HG02981 (cell line): ENCODE results near the gene ZDHHC18.

Experiments used
- ATAC-seq: cut with Tn5 transposase; IDR thresholded peaks from one replicate; pipeline ENCODE4 v1.9.1; 2021; ENCODE audit warnings: mild to moderate bottlenecking, moderate library complexity; ENCODE audit not compliant: unreplicated experiment

Gene ZDHHC18, protein sequence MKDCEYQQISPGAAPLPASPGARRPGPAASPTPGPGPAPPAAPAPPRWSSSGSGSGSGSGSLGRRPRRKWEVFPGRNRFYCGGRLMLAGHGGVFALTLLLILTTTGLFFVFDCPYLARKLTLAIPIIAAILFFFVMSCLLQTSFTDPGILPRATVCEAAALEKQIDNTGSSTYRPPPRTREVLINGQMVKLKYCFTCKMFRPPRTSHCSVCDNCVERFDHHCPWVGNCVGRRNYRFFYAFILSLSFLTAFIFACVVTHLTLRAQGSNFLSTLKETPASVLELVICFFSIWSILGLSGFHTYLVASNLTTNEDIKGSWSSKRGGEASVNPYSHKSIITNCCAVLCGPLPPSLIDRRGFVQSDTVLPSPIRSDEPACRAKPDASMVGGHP

DNA sequence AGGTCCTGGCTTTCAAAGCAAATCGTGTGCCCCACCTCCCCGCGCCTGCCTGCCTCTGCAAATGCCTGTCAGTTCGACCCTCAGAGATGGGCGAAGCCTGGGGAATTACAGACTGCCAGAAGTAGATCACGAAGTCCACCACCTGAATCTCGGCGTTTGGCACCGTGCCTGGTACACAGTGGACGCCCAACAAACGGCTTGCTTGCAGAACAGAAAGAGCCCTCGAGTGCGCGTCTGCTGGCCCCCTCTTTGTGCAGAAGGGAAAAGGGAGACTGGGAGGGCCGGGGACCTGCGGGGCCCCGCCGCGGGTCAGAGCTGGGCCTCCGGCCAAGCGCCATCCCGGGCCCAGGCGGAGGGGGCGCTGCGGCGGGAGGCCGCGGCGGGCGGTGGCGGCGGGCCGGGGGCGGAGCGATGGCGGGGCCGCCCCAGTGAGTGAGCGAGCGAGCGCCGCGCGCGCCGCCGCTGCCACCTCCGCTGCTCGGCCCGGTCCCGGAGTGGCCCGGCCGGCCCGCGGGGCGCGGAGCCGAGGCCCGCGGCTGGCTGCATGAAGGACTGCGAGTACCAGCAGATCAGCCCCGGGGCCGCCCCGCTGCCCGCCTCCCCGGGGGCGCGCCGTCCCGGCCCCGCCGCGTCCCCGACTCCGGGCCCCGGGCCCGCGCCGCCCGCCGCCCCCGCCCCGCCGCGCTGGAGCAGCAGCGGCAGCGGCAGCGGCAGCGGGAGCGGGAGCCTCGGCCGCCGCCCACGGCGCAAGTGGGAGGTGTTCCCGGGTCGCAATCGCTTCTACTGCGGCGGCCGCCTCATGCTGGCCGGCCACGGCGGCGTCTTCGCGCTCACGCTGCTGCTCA lies at the start of gene ZDHHC18:
Gene ZDHHC18, plus strand, starts transcription at position 428 of the 845 bp plus-strand sequence. Its CDS starts 117 bp downstream, at position 545.
- ATAC-seq = peak; percentile 76

DNA sequence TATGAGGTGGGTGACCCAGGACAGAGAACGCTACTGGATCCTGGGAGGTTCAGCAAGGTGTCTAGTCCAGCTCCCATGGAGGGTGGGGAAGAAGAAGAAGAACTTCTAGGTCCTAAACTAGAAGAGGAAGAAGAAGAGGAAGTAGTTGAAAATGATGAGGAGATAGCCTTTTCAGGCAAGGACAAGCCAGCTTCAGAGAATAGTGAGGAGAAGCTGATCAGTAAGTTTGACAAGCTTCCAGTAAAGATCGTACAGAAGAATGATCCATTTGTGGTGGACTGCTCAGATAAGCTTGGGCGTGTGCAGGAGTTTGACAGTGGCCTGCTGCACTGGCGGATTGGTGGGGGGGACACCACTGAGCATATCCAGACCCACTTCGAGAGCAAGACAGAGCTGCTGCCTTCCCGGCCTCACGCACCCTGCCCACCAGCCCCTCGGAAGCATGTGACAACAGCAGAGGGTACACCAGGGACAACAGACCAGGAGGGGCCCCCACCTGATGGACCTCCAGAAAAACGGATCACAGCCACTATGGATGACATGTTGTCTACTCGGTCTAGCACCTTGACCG lies 47.3 kb upstream of the ZDHHC18 start:
- ATAC-seq = no peak

DNA sequence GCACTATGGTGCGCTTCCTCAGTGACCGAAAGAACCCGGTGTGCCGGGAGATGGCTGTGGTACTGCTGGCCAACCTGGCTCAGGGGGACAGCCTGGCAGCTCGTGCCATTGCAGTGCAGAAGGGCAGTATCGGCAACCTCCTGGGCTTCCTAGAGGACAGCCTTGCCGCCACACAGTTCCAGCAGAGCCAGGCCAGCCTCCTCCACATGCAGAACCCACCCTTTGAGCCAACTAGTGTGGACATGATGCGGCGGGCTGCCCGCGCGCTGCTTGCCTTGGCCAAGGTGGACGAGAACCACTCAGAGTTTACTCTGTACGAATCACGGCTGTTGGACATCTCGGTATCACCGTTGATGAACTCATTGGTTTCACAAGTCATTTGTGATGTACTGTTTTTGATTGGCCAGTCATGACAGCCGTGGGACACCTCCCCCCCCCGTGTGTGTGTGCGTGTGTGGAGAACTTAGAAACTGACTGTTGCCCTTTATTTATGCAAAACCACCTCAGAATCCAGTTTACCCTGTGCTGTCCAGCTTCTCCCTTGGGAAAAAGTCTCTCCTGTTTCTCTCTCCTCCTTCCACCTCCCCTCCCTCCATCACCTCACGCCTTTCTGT lies 46.0 kb upstream of the ZDHHC18 start:
- no peak for ATAC-seq

DNA sequence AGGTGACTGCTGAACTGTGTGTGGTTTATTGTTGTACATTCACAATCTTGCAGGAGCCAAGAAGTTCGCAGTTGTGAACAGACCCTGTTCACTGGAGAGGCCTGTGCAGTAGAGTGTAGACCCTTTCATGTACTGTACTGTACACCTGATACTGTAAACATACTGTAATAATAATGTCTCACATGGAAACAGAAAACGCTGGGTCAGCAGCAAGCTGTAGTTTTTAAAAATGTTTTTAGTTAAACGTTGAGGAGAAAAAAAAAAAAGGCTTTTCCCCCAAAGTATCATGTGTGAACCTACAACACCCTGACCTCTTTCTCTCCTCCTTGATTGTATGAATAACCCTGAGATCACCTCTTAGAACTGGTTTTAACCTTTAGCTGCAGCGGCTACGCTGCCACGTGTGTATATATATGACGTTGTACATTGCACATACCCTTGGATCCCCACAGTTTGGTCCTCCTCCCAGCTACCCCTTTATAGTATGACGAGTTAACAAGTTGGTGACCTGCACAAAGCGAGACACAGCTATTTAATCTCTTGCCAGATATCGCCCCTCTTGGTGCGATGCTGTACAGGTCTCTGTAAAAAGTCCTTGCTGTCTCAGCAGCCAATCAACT lies 45.2 kb upstream of the ZDHHC18 start:
- ATAC-seq = no peak

DNA sequence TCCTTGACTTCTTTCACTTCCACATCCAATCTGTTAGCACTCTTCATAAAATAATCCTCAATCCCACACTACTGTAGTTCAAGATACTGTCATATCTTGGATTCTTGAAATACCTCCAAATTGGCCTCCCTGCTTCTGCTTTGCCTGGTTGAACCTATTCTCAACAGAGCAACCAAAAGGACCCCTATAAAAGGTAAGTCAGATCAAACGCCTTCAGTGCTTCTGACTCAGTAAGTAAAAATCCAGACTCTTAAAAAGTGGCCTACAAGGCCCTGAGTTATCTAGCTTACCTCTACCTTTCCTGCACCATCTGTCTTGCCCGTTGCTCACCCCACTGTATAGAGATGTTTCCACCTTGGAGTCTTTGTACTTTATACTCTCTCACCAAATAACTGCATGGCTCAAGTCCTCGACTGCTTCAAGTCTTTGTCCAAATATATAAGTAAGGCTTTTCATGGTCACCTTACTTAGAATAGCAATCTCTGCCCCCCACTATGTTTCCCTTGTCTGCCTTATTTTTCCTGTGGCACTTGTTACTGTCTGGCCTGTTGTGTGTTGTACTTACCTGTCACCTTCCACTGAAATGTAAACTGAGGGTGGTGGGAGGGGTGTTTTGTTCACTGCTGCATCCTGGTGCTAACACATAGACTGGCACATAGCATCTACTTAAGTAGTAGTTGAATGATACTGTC lies 43.8 kb upstream of the ZDHHC18 start:
- no peak for ATAC-seq

DNA sequence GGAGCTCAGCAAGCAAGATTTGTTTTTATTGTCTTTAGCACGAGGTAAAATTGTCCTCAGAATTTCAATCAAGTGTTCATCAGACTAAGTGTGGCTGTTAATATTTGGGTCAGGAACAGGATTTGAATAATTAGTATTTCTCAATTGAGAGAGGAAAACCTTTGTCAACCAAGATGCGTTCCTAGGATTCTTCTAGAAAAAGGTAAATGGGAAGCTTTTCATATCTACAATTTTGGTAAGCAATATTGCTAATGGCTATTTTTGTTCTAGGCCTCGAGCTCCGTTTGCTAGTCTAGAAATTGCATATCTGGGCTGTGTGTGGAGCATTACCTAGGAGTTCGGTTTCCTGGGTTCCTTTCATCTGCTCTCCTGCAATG lies 42.9 kb upstream of the ZDHHC18 start:
- no peak for ATAC-seq

DNA sequence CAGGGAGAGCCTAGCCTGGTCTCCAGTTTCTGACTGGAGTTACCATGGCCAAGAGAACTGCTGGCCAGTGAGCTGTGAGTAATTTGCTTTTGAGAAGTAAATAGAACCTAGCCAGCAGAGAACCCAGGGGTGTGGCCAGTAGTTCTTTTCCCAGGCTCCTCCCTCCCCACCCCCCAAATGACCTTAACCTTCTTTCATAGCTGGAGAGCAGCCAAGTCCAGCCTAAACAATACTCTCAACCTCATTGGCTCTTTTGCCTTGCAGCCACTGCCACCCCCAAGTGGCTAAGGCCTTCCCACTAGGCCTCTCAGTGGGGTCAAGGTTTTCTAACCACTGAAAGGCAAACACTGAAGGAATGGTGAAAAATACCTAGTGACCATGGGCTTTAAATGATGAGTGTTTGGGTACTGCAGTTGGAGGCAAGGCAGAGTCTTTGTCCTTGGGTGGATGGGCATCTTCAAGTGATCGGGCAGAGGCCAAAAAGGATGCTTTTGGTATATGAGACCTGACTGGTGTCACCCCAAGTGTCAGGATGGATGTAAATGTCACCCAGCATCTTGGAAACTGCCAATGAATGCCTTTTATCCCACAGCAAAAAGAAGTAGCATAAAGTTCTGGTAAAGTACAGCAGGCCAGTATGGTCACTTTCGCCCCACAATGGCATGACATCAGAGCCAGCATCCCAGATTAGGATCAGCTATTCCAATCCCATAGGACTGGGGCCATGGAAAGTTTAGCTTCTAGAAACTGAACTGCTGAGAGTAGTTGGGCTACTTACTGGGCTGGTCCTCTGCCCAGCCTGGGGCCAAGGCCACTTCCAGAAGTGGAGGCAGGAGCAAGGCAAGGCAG lies 42.2 kb upstream of the ZDHHC18 start:
- no peak for ATAC-seq

DNA sequence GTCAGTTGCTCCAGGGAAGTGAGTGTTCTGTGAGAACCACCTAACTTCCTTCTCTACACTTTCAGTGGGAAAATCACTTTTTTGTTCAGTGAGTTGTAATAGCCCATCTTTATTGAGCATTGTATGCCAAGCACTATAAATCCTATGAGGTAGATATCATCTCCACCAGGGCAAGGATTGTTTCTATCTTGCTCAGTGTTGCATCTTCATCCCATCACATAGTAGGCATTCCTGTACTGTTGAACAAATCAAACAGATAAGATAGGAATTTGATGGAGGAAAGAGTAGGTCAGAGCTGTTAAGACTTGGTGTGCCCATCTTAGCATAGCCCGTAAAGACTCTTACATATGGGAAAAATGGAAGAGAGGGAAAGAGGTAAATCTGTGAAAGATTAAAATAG lies 41.6 kb upstream of the ZDHHC18 start:
- ATAC-seq = no peak

DNA sequence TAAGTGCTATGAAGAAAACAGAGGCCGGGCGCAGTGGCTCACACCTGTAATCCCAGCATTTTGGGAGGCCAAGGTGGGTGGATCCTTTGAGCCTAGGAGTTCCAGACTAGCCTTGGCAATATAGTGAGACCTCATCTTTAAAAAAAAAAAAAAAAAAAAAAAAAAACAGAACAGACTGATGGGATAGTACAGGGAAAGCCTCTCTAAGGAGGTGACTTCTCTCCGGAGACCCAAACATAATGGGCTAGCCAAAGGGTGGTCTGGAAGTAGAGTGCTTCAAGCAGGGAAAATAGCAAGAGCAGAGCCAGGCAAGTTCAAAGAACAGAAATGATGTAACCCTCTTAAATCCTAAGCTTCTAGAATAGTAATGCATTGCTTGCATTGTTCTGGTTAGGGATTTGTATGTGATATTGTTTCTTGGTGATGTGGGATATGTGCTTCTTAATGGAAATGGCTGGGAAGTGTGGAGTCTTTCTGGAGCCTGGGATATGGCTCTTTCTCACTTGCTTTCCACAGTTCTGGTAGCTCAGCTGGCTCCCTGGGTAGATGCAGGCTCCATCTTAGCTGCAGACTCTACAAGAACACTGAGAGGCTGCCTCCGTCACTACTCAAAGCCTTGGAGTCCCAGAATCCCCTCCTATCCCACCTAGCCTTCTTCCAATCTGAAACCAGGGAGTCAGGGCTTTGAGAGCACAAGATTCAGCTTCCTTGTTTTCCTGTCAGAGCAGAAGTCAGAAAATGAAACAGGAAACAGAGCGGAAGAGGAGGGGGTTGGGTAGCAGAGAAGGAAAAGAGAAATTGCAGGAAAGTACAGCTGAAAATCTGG lies 40.7 kb upstream of the ZDHHC18 start:
- no peak for ATAC-seq

DNA sequence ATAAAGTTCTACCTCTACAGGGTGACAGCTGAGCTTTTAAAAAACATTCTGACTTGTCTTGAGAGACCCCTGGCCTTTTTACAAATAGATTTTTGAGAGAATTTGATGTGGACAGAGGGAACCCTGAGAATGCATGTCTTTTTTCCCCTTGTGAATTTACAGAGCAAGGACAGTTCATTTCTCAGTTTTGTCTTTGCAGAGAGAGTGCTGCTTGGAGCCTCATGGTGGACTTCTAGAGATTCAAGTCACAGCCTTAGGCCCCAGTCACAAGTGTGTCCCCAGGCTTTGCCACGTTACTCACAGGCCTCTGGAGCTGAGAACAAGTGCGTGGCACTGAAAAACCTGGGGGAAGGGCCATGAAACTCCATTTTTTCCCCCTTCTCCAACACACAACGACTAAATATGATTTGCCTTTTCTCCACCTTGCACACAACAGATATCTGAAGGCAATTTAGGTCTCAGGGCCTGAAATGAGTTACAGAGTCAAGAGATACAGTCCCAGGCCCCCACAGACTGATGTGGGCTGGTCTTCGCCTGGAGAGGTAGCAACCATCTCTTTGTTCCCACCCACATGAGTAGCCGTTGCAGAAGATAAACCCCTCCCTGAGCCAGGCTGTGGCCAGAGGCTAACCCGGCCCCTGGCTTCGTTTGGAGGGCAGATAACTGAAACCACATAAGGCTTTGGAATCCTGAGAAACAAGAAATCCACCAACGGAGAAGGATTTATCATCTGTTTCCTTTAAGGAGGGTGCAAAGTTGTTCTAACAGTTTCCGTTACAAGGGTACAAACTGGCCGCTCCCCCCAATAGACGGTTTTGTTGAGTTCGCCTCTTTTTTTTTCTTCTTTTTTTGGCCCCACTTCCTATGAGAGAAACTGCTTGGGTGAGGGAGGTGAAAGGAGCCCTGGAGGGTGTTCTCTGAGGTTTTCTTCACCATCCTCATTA lies 39.8 kb upstream of the ZDHHC18 start:
- peak; percentile 9 for ATAC-seq

DNA sequence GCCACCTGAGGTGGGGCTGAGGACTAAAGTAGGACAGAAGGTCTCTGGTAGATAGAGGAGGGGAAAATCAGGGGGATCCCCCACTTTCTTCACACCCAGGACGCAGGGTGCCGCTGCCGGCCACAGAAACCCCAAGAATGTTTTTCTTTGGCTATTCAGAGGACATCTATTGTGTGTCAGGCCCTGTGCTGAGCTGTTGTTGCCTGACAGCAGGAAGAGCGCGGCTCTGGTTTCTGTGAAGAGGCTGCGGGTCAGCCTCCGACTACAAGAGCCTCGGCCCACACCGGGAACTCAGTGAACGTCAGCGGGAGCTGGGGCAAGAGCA lies 39.1 kb upstream of the ZDHHC18 start:
- peak; percentile 38 for ATAC-seq

DNA sequence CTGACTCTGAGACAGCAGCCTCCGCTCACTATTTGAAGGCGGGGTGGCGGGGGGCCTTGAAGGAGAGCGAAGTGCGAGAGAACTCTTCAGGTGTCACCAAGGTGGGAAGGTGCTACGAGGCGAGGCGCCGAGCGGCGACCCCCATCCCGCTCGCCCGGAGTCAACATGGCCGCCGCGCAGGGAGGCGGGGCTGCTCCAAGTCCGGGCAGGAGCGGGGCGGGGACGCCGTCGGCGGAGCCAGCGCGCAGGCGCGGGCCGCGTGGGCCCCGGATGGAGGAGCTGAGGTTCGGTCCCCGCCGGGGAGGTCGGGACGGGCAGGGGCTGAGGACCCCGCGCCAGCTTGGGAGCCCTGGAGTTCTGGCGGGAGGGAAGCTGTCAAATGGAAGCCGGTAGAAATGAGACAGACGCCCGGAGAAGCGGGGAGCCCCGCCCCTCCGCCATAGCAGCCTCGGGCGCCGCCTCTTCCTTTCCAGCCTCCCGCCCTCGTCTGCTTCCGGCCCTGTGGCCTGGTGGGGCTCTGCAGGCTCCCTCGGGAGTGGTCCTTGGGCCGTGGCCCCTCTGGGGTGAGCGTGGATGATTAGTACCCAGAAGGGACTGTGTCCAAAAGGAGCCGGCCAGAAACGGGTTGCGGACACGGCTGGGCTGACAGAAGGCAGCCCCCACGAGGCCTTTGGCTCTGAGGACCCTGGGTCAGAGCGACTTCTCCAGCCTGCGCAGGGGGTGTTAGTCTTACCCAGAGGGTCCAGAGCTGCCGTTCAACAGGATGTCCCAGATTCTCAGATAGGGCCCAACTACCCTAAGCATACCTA lies 38.6 kb upstream of the ZDHHC18 start, which contains the start of gene PIGV:
Gene PIGV, plus strand, starts transcription at position 245 of the 809 bp plus-strand sequence. CDS start 2,866 bp downstream, outside the sequence.
- peak; percentile 52 for ATAC-seq

DNA sequence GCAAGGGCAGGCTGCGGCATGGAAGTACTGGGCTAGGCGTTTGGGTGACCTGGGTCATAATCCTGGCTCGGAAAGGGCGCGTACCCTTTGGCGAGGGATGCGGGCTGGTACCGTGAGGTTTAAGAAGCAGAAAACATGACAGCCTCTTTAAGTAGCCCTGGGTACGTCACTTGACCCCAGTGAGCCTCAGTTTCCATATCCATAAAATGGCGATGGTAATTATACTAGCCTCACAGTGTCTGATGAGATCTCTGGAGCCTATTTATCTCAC lies 38.0 kb upstream of the ZDHHC18 start:
- ATAC-seq = no peak

DNA sequence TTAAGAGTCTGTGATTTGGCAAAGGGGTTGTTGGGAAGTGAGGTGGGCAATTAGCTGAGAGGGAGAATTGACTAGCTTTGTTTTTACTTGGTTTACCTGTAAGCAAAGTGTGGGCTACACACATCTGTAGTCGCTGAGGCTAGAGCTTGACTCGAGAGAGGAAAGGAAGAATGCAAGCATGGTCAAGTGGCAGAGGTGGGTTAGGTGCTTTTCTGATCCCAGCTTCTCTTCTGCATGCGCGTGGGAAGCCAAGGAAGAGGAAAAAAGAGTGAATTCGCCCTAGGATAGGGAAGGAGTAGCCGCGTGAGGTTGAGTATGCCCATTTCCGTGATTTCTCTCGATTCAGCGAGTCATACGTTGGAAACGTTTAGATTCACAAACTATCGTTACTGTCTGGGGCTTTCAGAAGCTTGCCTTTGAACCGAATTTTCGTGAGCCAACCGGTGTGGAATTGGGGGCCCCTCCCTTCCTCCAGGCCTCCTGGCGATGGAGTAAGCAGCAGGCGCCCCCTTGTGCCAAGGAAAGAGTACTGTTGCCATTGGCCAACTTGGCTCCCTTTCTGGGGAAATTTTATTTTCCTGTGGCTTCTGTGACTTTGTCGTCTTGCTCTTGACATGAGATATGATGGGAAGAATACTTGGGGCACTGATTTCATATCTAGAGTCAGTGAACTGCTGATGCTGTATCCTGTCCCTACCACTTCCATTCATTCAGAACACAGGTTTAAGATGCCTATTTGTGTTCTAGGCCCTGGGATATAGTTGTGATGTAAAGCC lies 37.5 kb upstream of the ZDHHC18 start:
- no peak for ATAC-seq

DNA sequence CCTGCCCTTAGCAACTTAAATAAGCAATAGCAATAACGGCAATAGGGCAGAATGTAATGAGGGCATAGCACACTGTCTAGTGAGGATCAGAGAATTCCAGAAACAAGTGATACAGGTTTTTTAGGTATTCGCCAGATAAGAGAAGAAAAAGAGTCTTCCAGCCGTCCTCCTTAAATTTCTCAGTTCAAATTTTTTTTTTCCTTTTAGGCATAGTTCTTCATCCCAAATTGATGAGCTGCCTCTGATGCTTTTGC lies 36.9 kb upstream of the ZDHHC18 start:
- no peak for ATAC-seq

DNA sequence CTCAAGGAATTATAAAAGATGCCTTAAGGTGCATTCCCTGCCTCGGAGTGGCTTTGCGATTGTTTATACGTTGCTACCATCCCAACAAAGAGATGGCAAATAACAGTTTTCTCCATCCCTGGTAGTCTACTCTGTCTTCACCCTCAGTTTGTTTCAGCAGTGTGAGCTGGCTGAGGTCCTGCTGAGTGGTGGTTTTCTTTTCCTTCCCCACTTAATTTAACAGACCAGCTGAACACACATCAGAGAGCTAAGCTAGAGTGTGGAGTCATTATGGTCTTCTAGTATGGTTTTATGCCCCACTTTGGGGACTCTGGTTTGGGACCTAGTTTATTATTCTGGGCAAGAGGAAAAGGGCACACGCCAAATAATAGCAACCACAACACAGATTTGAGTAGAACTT lies 36.6 kb upstream of the ZDHHC18 start:
- ATAC-seq = no peak
